Astrocyte (in vitro differentiated cells and primary cell): Measurements from ENCODE around the gene RCOR1.

ENCODE experiments used
- CTCF ChIP-seq: IDR thresholded peaks from 2 replicates; pipeline ENCODE4 v1.5.1; 2011; ENCODE audit warnings: low read depth, mild to moderate bottlenecking, inconsistent platforms, low read length, moderate library complexity; ENCODE audit not compliant: insufficient read depth
- EZH2 ChIP-seq: IDR thresholded peaks from 2 replicates; pipeline ENCODE4 v1.6.1; 2012; ENCODE audit warnings: mild to moderate bottlenecking, low read length, inconsistent platforms; ENCODE audit not compliant: insufficient read depth

GRCh38 chr14:102581193-102581592, 11.3 kb upstream of the RCOR1 start:
- no peak for TF ChIP-seq EZH2
- TF ChIP-seq CTCF, result no peak
